ENCODE measurements around the gene CEL.
"Not testable (repeated sequence)": the region's sequence is repeated elsewhere in the genome, so short reads cannot be mapped to it uniquely, and the experiment has no call there.

Gene CEL

DNA sequence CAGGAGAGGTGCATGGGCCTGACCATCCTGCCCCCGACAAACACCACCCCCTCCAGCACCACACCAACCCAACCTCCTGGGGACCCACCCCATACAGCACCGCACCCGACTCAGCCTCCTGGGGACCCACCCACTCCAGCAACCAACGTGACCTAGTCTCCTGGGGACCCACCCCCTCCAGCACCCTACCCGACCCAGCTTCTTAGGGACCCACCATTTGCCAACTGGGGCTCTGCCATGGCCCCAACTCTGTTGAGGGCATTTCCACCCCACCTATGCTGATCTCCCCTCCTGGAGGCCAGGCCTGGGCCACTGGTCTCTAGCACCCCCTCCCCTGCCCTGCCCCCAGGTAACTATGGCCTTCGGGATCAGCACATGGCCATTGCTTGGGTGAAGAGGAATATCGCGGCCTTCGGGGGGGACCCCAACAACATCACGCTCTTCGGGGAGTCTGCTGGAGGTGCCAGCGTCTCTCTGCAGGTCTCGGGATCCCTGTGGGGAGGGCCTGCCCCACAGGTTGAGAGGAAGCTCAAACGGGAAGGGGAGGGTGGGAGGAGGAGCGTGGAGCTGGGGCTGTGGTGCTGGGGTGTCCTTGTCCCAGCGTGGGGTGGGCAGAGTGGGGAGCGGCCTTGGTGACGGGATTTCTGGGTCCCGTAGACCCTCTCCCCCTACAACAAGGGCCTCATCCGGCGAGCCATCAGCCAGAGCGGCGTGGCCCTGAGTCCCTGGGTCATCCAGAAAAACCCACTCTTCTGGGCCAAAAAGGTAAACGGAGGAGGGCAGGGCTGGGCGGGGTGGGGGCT lies 4.6 kb downstream of the CEL start:
- ChIA-PET POLR2A (interaction anchor here (0.8 kb wide), 1 partner anchor 49 kb away, joined by 3 read pairs; no protein-coding TSS in a partner anchor), CTCF (interaction anchor here (1.4 to 1.5 kb wide), 2 partner anchors 8 to 78 kb away, joined by 4 to 5 read pairs; no protein-coding TSS in a partner anchor)
- DNase-seq (ENCODE audit: extremely low spot score): no peak

DNA sequence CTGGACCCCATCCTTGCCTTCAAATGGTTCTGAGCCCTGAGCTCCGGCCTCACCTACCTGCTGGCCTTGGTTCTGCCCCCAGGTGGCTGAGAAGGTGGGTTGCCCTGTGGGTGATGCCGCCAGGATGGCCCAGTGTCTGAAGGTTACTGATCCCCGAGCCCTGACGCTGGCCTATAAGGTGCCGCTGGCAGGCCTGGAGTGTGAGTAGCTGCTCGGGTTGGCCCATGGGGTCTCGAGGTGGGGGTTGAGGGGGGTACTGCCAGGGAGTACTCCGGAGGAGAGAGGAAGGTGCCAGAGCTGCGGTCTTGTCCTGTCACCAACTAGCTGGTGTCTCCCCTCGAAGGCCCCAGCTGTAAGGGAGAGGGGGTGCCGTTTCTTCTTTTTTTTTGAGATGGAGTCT lies 5.2 kb downstream of the CEL start:
- CTCF ChIA-PET: interaction anchor here (0.7 to 1.4 kb wide), 2 partner anchors 9 to 13 kb away, joined by 3 to 4 read pairs; no protein-coding TSS in a partner anchor
- TF ChIP-seq, protein P1, sequence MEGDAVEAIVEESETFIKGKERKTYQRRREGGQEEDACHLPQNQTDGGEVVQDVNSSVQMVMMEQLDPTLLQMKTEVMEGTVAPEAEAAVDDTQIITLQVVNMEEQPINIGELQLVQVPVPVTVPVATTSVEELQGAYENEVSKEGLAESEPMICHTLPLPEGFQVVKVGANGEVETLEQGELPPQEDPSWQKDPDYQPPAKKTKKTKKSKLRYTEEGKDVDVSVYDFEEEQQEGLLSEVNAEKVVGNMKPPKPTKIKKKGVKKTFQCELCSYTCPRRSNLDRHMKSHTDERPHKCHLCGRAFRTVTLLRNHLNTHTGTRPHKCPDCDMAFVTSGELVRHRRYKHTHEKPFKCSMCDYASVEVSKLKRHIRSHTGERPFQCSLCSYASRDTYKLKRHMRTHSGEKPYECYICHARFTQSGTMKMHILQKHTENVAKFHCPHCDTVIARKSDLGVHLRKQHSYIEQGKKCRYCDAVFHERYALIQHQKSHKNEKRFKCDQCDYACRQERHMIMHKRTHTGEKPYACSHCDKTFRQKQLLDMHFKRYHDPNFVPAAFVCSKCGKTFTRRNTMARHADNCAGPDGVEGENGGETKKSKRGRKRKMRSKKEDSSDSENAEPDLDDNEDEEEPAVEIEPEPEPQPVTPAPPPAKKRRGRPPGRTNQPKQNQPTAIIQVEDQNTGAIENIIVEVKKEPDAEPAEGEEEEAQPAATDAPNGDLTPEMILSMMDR (IDR thresholded peaks at IDR 0.05; ENCODE audit: control extremely low read depth, extremely low read depth, low read depth, missing control alignments): no peak
- no peak for DNase-seq (ENCODE audit: extremely low spot score)
- POLR2A ChIA-PET: no interaction called here

More for the DNA sequence above, 4.6 kb downstream of the CEL start:
- TF ChIP-seq, protein P1 (IDR thresholded peaks at IDR 0.05; ENCODE audit: control extremely low read depth, extremely low read depth, low read depth, missing control alignments): no peak

DNA sequence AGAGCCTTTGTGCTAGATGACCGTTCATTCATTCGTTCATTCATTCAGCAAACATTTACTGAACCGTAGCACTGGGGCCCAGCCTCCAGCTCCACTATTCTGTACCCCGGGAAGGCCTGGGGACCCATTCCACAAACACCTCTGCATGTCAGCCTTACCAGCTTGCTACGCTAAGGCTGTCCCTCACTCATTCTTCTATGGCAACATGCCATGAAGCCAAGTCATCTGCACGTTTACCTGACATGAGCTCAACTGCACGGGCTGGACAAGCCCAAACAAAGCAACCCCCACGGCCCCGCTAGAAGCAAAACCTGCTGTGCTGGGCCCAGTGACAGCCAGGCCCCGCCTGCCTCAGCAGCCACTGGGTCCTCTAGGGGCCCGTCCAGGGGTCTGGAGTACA lies 6.0 kb downstream of the CEL start:
- POLR2A ChIA-PET: no interaction called here
- DNase-seq (ENCODE audit: extremely low spot score): no peak
- CTCF ChIA-PET: interaction anchor here (0.7 to 1.4 kb wide), 2 partner anchors 10 to 13 kb away, joined by 3 to 4 read pairs; no protein-coding TSS in a partner anchor
- TF ChIP-seq, protein P1 (IDR thresholded peaks at IDR 0.05; ENCODE audit: control extremely low read depth, extremely low read depth, low read depth, missing control alignments): no peak

DNA sequence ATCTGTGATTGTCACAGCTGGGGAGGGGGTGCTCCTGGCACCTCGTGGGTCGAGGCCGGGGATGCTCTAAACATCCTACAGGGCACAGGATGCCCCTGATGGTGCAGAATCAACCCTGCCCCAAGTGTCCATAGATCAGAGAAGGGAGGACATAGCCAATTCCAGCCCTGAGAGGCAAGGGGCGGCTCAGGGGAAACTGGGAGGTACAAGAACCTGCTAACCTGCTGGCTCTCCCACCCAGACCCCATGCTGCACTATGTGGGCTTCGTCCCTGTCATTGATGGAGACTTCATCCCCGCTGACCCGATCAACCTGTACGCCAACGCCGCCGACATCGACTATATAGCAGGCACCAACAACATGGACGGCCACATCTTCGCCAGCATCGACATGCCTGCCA lies 6.7 kb downstream of the CEL start:
- CTCF ChIA-PET; DNase-seq (ENCODE audit: extremely low spot score); POLR2A ChIA-PET: not testable (repeated sequence)

DNA sequence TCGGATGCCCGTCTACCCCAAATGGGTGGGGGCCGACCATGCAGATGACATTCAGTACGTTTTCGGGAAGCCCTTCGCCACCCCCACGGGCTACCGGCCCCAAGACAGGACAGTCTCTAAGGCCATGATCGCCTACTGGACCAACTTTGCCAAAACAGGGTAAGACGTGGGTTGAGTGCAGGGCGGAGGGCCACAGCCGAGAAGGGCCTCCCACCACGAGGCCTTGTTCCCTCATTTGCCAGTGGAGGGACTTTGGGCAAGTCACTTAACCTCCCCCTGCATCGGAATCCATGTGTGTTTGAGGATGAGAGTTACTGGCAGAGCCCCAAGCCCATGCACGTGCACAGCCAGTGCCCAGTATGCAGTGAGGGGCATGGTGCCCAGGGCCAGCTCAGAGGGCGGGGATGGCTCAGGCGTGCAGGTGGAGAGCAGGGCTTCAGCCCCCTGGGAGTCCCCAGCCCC lies 8.8 kb downstream of the CEL start:
- DNase-seq (ENCODE audit: extremely low spot score); POLR2A ChIA-PET; CTCF ChIA-PET: not testable (repeated sequence)

DNA sequence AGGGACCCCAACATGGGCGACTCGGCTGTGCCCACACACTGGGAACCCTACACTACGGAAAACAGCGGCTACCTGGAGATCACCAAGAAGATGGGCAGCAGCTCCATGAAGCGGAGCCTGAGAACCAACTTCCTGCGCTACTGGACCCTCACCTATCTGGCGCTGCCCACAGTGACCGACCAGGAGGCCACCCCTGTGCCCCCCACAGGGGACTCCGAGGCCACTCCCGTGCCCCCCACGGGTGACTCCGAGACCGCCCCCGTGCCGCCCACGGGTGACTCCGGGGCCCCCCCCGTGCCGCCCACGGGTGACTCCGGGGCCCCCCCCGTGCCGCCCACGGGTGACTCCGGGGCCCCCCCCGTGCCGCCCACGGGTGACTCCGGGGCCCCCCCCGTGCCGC lies 9.2 kb downstream of the CEL start:
- CTCF ChIA-PET; DNase-seq (ENCODE audit: extremely low spot score); POLR2A ChIA-PET: not testable (repeated sequence)

DNA sequence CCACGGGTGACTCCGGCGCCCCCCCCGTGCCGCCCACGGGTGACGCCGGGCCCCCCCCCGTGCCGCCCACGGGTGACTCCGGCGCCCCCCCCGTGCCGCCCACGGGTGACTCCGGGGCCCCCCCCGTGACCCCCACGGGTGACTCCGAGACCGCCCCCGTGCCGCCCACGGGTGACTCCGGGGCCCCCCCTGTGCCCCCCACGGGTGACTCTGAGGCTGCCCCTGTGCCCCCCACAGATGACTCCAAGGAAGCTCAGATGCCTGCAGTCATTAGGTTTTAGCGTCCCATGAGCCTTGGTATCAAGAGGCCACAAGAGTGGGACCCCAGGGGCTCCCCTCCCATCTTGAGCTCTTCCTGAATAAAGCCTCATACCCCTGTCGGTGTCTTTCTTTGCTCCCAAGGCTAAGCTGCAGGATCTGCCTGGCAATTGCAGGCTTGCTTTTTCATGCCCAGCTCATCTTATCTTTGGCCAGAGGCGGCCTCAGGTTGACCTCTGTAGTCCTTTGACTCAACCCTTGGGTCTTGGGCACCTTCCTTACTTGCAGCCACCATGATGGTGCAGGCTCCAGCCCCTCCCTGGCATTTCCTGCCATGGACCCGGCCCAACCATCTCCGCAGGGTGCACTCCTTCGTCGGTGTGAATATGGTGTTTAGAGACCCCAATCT lies 9.8 kb downstream of the CEL start:
- POLR2A ChIA-PET: no interaction called here
- CTCF ChIA-PET: no interaction called here
- TF ChIP-seq, protein P1 (IDR thresholded peaks at IDR 0.05; ENCODE audit: control extremely low read depth, extremely low read depth, low read depth, missing control alignments): no peak
- DNase-seq (ENCODE audit: extremely low spot score): no peak

DNA sequence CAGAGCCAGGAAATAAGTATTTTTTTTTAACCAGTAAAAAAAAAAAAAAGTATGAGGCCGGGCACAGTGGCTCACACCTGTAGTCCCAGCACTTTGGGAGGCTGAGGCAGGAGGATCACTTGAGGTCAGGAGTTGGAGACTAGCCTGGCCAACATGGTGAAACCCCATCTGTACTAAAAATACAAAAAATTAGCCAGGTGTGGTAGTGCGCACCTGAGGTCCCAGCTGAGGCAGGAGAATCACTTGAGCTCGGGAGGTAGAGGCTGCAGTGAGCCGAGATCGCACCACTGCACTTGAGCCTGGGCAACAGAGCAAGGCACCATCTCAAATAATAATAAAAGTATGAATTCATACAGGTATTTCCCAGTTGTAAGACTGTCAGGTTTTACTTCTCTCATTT lies 10.4 kb downstream of the CEL start:
- CTCF ChIA-PET; DNase-seq (ENCODE audit: extremely low spot score); POLR2A ChIA-PET: not testable (repeated sequence)

Data from GM10248 (cell line).